Gastroesophageal sphincter (tissue), 3 donors: ENCODE measurements around the gene ZSCAN31.
"Not testable (repeated sequence)": the region's sequence is repeated elsewhere in the genome, so short reads cannot be mapped to it uniquely, and the experiment has no call there.

ENCODE experiments used
- EP300 ChIP-seq: sonication (generic); formaldehyde crosslinking; IDR thresholded peaks from one replicate; pipeline ENCODE4 v1.6.1; 2017; ENCODE audit warnings: antibody characterized with exemption, mild to moderate bottlenecking
- POLR2A ChIP-seq, 2 donors: fragments of 450-650 bp; IDR thresholded peaks; one replicate each; pipeline ENCODE4 v1.6.1; 2017; ENCODE audit warnings: antibody characterized with exemption in 2 of 2, mild to moderate bottlenecking in 2 of 2, moderate library complexity in 1 of 2
- POLR2AphosphoS5 ChIP-seq: sonication (generic); formaldehyde crosslinking; IDR thresholded peaks from one replicate; pipeline ENCODE4 v1.6.1; 2017; ENCODE audit warnings: antibody characterized with exemption
- TF ChIP-seq, protein P1 (sequence below), 4 experiments: fragments of 200-600 bp in 2 of 4; fragments of 450-650 bp in 2 of 4; sonication (generic) in 1 of 4; IDR thresholded peaks; one replicate each; pipeline ENCODE4 v1.5.1; 2017 to 2019; ENCODE audit warnings: antibody characterized with exemption in 4 of 4, mild to moderate bottlenecking in 2 of 4, moderate library complexity in 2 of 4

DNA sequence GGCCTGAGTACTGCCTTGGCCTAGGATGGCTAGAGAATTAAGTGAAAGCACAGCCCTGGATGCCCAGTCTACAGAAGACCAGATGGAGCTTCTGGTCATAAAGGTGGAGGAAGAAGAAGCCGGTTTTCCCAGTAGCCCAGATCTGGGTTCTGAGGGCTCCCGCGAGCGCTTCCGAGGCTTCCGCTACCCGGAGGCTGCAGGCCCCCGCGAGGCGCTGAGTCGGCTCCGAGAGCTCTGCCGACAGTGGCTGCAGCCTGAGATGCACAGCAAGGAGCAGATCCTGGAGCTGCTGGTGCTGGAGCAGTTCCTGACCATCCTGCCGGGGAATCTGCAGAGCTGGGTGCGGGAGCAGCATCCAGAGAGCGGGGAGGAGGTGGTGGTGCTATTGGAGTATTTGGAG is 23.6 kb upstream of the ZSCAN31 start:
- TF ChIP-seq, protein P1, sequence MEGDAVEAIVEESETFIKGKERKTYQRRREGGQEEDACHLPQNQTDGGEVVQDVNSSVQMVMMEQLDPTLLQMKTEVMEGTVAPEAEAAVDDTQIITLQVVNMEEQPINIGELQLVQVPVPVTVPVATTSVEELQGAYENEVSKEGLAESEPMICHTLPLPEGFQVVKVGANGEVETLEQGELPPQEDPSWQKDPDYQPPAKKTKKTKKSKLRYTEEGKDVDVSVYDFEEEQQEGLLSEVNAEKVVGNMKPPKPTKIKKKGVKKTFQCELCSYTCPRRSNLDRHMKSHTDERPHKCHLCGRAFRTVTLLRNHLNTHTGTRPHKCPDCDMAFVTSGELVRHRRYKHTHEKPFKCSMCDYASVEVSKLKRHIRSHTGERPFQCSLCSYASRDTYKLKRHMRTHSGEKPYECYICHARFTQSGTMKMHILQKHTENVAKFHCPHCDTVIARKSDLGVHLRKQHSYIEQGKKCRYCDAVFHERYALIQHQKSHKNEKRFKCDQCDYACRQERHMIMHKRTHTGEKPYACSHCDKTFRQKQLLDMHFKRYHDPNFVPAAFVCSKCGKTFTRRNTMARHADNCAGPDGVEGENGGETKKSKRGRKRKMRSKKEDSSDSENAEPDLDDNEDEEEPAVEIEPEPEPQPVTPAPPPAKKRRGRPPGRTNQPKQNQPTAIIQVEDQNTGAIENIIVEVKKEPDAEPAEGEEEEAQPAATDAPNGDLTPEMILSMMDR (IDR thresholded peaks at IDR 0.05), result not testable (repeated sequence)
- TF ChIP-seq POLR2AphosphoS5; POLR2A (IDR thresholded peaks at IDR 0.05); EP300: not testable (repeated sequence)
